Fibroblast of villous mesenchyme (primary cell): ENCODE measurements around the gene MFAP2. TPM values are rescaled to one million over a fixed set of nuclear protein-coding genes. Genes with fewer than 3 reads are reported as not detected.
"Not testable (repeated sequence)": the region's sequence is repeated elsewhere in the genome, so short reads cannot be mapped to it uniquely, and the experiment has no call there.

Source experiments
- DNase-seq: peaks from one replicate; pipeline ENCODE4 v3.0.0-alpha.2; 2010; ENCODE audit warnings: low read depth
- H3K4me3 ChIP-seq: 2 replicates; pipeline ENCODE4 v1.5.1; 2011; ENCODE audit warnings: low read depth, mild to moderate bottlenecking, low read length
- CTCF ChIP-seq: IDR thresholded peaks from 2 replicates; pipeline ENCODE4 v1.5.1; 2012; ENCODE audit warnings: low read depth, mild to moderate bottlenecking, low read length; ENCODE audit not compliant: insufficient read depth
- total RNA-seq: library from RNA; depleted of rRNA; stranded (reverse); fragments of >200 nt; gene quantifications from 2 replicates; pipeline ENCODE4 v1.2.3, GENCODE V29; 2012

Gene MFAP2
- total RNA-seq, 1 donor = 33.2 TPM

DNA sequence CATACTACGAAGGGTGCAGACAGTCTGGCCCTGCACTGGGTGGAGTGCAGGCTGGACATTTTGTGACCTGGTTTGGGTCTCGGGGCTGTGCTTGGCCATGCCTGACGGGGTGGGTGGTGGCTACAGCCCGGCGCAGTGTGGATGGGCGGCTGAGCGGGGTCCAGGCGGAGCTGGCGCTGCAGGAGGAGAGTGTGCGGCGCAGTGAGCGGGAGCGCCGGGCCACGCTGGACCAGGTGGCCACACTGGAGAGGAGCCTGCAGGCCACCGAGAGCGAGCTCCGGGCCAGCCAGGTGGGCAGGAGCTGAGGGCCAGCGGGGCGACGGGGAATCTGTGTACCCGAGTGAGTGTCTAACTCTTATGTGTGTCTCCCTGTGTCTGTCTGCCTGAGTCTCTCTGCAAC, 14.1 kb downstream of the MFAP2 start:
- TF ChIP-seq CTCF = no peak
- H3K4me3 ChIP-seq = no peak overlapping the region
- DNase-seq = no peak

DNA sequence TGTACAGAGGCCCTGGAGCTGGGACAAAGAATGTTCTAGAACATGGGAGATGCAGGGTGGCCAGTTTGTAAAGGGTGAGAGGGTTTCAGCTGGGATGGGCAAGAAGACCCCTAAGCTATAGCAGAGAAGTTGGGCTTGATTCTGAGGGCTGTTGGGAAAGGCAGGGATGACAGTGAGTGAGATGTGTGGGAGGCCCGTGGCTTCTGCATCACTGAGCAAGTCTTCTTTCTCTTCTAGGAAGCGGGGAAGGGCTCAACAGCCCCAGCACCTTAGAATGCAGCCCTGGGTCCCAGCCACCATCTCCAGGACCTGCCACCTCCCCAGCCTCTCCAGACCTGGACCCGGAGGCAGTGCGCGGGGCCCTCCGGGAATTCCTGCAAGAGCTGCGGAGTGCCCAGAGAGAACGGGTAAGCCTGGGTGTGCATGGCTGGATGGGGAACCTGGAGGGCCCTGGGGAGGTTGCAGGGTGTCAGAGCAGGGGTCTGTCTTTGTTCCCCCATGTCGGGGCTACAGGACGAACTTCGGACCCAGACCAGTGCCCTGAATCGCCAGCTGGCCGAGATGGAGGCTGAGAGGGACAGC, 14.8 kb downstream of the MFAP2 start:
- no peak overlapping the region for H3K4me3 ChIP-seq
- no peak for DNase-seq
- no peak for TF ChIP-seq CTCF

GRCh38 chr1:16964169-16964568, 16.3 kb downstream of the MFAP2 start:
- not testable (repeated sequence) for H3K4me3 ChIP-seq, DNase-seq

DNA sequence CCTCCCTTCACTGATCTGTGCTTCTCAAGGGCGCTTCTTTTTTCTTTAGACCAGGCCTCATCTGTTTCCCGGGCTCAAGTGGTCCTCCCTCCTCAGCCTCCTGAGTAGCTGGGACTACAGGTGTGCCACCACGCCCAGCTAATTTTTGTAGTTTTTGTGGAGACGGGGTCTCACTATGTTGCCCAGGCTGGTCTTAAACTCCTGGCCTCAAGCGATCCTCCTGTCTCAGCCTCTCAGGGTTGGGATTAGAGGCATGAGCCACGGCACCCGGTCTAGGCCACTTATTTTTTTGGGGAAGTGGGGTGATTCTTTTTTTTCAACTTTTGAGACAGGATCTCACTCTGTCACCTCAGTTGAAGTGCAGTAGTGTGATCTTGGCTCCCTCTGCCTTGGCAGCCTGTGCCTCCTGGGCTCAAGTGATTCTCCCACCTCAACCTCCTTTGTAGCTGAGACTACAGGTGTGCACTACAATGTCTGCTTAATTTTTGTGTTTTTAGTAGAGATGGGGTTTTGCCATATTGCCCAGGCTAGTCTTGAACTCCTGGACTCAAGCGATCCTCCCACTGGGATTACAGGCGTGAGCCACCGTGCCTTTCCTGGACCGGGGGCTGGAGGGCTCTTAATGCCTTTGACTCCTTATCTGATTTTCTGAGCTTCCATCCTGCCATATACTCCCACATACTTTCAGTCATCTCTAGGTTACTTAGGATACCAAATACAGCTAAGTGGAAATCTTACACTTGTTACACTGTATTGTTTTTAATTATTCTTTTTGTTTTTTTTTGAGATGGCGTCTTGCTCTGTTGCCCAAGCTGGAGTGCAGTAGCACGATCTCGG, 18.9 kb downstream of the MFAP2 start:
- TF ChIP-seq CTCF = no peak
- no peak for DNase-seq
- peak overlapping the region; percentile 33 for H3K4me3 ChIP-seq

DNA sequence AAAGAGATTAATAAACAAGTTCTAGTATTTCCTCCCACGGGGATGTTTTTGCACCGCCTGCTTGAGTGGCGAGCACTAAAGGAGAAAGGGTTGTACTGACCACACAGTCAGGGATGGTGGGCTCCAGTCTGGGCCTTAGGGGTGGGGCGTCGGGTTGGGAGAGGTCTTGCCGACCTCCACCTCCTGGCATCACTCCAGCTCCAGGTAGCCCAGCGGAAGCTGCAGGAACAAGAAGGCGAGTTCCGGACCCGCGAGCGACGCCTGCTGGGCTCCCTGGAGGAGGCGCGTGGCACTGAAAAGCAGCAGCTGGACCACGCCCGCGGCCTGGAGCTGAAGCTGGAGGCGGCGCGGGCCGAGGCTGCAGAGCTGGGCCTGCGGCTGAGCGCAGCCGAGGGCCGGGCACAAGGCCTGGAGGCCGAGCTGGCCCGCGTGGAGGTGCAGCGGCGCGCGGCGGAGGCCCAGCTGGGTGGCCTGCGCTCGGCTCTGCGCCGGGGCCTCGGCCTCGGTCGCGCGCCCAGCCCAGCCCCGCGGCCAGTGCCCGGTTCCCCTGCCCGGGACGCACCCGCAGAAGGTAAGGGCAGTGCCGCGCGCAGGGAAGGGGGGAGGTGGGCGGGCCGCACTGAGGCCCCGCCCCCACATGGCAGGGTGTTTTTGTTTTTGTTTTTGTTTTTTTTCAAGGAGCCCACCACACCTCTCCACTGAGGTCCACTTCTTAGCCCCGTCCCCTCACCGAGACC, 19.7 kb downstream of the MFAP2 start:
- DNase-seq = peak; percentile 80
- TF ChIP-seq CTCF = peak; percentile 85
- peak overlapping the region; percentile 37 for H3K4me3 ChIP-seq

DNA sequence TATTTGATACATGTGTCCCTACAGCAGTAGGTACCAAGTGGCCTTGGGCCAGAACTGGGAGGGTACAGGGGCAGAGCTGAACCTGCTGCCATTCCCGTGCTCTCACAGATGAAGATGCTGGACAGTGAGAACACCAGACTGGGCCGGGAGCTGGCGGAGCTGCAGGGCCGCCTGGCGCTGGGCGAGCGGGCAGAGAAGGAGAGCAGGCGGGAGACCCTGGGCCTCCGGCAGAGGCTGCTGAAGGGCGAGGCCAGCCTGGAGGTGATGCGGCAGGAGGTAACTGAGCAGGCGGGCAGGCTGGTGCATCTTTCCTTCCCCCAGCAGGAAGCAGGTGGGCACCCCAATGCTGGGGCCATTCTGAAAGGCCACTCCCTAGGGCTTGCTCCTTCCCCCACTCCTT, 21.9 kb downstream of the MFAP2 start:
- H3K4me3 ChIP-seq = no peak overlapping the region
- no peak for DNase-seq
- TF ChIP-seq CTCF = no peak

DNA sequence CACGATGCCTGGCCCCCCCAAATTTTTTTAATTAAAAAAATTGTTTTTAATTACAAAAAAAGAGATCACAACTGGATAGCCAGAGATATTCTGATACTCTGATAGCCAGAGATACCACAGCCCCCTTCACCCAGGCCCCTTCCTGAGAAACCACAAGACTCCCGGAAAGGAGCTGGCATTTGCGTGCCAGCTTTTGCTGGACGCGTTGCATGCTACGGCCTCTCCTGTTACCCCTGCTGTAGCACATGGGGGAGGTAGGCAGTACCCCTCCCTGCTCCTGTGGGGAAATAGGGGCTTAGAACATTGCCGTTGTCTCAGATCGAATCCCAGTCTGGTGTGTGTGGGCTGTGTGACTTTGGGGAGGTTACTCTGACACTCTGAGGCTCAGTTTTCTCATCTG, 22.7 kb downstream of the MFAP2 start:
- no peak overlapping the region for H3K4me3 ChIP-seq
- no peak for DNase-seq
- no peak for TF ChIP-seq CTCF
